Suppressor macrophage treated with lipopolysaccharide for 1 hour (primary cell): ENCODE measurements around the gene IGDCC3.
A peak's percentile ranks its signal among the peaks of the same experiment; 100 is the strongest.
"Not testable (repeated sequence)": the region's sequence is repeated elsewhere in the genome, so short reads cannot be mapped to it uniquely, and the experiment has no call there.

ENCODE experiments used
- DNase-seq, 3 donors: peaks; one replicate each; pipeline ENCODE4 v3.0.0-alpha.2; 2020 to 2022

IGDCC3 gene

DNA sequence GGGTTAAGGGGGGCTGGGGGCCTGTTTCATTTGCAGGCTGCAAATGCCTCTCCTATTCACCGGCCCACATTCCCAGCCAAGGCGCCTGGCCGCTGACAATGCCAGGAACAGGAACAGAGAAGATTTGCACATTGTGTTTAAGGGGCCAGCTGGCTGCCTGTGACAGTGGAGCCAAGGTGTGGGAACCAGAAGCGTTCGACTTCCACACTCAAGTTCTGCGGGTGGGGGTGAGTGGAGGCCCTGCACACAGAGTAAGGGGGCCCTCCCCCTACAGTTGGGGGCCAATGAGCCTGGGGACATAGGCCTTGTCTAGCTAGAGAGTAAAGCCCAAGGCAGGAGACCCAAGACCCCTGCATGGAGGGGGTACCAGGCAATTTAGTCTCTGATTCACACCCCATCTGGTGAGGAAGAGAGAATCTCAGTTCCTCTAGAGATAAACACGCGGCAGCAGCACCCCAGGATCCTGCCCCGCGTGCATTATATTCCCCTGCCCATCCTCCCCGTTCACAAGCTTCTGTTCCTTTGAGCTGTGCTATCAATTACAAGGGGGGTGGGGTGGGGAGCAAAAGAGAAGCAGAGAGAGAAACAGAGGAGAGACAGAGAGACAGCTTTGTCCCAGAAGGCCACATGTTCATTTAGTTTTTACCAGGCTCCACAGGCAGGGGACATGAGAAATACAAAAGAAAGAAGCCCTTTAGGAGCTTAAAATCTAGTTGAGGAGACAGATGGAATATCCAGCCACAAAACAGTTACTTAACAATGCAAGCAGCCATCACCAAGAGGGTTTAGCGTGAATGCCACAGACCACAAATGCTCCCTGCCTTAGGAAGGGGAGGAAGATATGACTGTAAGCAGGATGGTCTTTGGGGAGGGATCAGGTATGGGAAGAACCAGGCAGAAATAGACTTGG, 9.2 kb downstream of the IGDCC3 start:
- no peak for DNase-seq

DNA sequence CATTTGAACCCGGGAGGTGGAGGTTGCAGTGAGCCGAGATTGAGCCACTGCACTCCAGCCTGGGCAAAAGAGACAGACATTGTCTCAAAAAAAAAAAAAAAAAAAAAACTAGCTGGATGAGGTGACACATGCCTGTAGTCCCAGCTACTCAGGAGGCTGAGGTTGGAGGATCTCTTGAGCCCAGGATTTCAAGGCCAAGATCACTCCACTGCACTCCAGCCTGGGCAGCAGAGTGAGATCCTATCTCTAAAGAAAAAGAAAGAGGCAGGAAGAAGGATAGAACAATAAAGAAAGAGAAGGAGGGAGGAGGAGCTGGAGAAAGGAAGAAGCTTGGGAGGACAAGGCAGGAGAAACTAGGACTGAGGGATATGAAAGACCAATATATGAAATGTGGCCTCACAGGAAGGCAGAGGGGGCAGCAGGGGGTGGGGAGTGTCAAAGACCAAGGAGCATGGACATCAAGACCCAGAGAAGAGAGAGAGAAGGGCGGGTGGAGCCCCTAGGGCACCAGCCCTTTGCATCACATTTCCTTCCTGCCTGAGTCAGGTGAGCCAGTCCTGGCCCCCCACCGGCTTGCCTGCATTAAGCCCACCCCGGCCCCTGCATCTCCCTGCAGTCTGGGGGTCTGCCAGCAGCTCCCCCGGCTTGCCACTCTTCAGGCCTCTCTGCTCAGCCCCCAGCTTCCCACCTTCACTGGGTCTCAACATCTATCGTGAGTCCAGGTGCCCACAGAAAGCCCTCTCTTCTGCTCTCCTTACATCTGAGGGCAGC, 11.5 kb downstream of the IGDCC3 start:
- DNase-seq: no peak

DNA sequence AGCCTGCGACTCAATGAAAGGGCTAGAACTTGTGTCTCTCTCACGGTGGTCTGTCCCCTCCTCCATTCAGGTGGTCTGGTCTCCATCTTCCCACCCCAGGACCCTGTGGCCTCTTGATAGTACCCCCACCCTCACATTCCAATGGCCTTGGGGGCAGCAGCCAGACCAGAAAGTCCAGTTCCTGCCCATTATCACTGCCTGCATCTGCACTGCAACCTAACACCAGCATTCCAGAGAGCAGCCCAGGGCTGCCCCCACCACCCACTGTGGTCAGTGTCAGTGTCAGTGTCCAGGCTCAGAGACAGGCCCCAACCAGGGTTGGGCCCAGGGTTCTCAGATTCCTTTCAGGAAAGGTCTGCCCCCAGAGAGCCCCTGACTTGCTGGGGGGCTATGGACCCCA, 12.6 kb downstream of the IGDCC3 start:
- no peak for DNase-seq

DNA sequence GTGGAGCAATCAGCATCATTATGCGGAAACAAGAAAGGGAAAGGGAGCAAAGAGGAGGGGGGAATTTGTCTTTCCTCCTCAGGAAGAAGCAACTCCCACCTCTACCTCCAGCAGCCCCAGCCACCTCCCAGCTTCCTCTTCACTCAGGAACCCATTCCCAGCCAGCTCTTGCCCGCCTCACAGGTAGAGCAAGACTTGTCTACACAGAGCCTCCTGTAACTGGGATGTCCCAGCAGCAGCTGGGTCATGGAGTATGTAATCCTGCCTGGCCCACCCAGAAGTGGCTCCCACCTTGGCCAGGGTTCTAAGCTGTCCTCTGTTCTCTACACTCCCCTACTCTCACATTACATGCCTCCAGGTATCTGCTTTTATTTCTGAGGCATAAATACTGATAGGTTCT, 14.0 kb downstream of the IGDCC3 start:
- no peak for DNase-seq

DNA sequence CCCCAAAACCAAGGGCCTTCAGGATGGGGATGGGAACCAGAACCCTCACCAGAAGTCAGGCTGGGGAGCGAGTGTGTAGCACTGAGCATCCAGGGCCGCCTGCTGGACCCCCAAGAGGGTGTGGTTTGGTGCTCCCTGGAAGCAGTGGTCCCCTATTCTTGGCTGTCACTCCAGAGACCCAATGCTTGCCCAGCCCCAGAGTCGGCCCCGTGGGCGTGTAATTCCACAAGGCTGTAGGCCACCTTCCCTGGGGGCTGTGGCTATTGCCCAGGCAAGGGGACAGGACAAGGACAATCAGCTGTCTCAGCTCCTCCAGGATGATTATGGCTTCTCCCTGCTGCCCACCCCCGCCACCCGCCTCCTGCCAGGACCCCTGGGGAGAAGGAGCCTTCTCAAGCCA, 14.5 kb downstream of the IGDCC3 start:
- no peak for DNase-seq

DNA sequence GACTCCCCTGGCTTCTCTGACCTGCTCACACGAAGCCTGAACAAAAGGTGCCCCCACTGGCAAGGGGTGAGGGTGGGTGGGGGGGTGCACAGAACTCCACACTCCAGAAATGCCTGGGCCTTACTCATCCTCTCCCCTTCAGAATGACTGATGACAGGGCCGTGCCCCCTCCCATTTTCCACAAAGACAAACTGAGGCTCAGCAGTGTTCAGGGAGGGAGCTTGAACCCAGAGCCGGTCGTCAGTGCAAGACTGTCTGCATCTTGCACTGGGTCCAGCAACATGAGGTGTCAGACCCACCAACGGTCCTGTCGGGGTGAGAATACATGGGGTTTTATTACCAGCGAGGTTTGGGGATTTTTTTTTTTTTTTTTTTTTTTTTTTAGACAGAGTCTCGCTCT, 15.3 kb downstream of the IGDCC3 start:
- DNase-seq: no peak

DNA sequence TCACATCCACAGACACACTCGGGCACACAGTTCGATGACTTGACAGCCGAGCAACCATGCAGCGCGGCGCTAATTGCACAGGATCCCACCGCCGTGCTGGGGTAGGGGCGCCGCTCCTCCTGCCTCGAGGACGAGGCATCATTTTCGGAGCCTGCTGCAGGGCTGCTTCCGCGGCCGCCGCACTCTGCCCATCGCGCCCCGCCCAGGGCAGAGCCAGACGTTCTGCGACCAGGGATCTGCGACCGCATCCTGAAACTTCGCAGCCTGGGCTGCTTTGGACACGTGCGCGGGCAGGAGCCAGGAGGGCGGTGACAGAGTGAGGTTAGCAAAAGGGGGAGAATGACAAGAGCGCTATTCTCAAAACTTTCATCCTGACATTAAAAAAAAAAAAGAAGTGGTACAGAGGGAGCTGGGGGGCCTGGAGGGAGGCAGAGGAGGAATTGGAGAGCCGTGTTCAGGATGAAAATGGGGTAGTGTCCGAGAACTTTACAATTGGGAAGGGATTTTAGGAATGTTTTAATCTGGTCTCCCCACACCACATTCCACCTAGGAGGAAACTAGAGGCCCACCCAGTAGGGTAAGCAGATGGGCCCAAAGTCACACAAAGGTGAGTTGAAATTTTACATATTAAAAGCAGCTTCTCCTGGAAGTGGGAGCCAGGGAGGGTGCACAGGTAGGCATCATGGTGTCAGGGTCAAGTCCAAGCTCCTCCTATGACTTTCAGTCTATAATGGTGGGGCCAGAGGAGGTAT, 15.9 kb downstream of the IGDCC3 start:
- DNase-seq: no peak

DNA sequence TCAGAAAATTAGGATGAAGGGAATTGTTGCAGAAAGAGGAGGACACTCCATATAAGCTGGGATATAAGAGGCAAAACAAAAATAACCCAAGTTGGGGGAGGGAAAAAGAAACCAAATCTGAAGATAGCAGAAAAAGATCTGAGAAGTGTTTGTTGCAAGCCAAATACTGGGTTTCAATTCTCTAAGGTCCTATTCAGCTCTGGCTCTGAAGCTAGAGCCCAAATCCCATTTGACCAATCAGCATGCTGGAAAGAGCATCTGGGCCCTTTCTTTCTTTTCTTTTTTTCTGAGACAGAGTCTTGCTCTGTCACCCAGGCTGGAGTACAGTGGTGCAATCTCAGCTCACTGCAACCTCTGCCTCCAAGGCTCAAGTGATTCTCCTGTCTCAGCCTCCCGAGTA, 17.3 kb downstream of the IGDCC3 start:
- DNase-seq: no peak

DNA sequence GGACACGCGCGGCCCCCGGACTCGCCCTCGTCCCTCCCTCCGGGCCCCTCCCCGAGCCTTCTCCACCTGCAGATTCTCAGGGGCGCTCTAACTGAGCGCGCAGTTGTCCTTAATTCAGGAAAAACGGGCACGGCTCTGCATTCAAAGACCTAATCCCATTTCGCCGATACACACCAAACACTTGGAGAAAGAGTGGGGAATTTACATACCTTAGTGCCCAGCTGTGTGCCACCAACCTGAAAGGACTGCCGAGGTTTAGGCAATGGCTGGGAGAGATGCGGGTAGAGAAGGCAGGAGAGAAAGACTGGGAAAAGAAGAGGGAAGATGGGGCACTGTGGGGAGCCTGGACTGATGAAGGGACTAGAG, 21.8 kb downstream of the IGDCC3 start:
- no peak for DNase-seq

DNA sequence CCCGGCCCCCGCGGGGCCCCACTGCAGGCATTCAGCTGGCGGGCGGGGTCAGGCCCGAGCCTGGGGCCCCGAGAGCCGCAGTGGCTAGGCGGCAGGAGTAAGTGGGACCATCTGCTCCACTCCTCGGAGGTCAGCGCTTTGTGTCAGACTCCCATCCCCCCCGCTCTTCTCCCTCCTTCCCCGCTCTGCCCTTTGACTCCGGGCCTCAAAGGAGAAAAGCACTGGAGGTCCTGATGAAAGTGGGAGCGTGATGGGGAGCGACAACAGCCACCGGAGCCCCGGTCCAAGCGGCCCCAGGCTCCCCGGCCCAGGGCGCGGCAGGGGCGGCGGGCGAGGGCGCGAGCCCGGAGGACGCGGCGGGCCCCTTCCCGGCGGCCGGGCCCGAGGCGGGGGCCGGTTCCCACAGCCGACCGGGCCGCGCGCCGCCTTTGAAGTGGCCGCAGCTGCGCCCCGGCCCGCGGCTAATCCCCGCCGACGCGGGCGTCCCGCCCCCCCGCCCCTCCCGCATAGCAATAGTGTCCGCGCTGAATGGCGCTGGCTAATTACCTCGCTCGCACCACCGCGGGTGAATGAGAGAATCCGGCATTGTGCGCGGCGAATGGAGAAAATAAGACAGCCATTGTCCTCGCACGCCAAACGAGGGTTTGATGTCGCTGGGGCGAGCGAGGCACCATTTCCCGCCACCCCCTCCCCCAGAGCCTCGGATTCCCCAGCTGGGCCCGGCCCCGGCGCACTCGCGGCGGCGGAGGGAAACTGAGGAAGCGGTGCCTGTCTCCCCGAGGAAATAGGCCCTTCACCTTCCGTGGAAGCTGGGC, 22.4 kb downstream of the IGDCC3 start:
- DNase-seq: peak in 1 of 3 donors; percentile 25

DNA sequence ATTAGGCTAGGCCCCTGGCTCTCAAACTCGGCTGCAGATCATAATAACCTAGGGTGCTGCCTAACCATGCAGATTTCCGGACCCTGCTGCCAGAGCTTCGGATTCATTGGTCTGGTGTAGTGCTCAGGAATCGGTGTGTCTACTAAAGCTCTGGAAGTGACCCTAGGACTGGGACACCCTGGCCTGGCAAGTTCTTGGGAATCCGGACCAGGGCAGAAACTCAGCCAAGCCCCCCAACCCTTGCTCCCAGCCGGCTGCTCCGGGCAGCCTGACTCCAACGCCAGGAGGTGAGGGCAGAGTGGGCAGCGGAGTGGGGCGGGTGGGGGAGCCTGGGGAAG, 23.0 kb downstream of the IGDCC3 start:
- DNase-seq: no peak

DNA sequence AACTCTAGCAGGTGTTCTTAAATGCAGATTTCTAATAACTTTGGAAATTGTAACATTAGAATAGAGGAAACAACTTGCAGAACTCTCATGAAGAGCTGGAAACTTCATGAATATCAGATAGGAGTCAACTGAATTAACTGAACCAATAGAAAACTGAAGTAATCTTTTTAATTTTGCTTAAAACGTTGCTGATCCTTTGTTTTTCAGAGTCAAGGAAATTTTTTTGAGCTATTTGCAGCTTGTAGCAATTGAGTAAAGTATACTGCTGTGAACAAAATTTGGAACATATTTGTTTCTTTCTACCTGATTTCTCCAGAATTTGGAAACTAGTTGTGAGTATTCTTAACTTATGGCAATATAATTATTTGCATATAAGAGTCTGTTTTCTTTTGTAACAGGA, 25.8 kb downstream of the IGDCC3 start:
- DNase-seq: not testable (repeated sequence)

DNA sequence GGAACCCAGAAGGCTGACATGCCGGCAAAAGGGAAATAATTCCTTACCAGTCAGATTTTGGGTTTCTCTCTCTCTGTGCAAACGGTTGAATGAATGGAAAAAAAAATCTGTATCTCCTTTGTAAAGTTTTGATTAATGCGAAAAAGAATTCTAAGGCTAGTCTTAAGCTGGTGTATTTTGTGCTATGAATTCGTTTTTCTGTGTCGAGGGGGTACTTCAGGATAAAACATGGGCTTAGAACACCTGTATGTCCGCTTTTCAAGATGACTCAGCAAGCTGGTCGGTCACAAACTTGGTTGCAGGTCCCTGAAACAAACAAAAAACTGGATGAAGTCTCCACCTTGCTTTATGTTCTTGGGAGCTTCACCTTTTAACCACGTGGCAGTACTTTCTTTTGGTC, 28.5 kb downstream of the IGDCC3 start:
- no peak for DNase-seq

DNA sequence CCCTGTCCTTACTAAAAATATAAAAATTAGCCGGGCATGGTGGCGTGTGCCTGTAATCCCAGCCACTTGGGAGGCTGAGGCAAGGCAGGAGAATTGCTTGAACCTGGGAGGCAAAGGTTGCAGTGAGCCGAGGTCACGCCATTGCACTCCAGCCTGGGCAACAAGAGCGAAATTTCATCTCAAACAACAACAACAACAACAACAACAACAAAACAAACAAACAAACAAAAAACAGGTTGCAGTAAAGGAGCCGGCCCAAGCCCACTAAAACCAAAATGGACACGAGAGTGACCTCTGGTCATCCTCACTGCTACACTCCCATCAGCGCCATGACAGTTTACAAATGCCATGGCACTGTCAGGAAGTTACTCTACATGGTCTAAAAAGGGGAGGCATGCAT, 30.0 kb downstream of the IGDCC3 start:
- DNase-seq: not testable (repeated sequence)

DNA sequence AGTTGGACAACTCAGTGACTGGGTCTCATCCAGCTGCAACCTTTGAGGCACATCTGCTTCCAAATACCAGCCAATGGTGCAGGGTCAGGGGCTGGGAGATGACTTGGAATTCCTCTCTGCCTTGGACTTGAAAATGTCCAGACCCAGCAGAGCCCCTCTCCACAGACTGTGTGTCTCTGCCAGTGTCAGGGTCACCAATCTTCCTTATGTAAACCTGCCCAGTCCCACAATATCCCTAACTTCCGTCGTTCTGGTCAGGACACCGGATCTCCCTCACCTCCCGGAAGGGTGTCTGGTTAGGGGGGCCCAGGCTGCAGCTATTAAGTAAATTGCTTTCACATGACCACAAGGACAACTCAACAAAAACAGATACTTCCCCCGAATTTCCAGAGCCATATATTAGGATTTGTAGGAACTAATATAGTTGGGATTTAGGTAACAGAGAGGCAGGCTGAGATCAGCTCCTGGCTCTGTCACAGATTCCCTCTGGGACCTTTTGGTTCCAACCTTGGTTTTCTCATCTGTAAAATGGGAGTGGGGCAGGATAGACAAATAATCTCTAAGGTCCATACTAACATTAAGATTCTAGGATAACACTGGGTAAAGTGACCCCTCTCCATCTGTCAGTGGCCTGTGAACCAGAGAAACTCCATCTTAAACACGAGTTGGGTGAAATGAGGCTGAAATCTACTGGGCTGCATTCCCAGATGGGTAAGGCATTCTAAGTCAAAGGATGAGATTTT, 30.8 kb downstream of the IGDCC3 start:
- no peak for DNase-seq

DNA sequence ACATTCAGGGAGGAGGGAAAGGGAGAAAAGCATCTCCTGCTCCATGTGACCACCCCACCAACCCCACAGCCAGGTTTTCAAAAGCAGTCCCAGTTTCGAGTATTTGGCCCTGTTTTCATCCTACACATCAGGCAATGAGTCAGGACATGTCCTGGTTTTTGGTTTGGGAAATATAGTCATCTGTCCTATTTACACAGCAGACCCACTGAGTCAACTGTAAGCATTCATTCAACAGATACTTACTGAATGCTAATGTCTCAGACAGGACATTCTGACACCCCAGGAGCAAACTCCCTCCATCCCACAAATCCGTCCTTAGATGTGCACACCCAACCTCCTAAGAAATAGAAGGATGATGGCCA, 32.9 kb downstream of the IGDCC3 start:
- no peak for DNase-seq

DNA sequence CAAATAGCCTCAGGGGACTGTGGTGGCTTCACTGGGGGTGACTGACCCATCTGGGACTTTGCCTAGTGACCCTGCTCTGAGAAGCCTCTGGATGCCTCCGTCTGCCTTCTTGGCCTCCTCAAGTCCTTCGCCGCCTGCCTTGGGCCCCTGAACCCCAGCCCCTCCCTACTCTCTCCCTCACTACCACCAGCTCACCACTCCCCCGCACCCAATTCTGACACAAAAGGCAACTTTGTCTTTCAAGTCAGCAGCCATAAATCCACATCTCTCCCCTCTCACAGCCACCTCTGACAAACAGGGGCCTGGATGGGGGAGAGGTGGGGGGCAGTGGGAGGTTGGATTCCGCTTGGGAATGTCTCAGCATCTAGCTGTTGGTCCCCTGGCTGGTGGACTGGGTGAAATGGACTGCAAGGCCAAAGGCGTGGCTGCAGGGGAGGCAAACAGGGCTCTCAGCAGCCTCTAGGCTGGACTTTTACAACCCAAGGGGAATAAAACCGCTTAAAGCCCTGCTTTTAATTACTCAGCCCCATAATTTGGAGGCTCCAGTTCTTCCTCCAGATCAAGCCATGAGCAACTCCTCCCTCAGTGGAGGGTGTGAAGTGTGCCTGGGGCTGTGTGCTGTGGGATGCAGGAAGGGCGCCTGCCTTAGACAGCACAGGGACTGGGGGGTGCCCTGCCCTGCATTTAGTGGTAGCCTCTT, 33.4 kb downstream of the IGDCC3 start:
- no peak for DNase-seq

DNA sequence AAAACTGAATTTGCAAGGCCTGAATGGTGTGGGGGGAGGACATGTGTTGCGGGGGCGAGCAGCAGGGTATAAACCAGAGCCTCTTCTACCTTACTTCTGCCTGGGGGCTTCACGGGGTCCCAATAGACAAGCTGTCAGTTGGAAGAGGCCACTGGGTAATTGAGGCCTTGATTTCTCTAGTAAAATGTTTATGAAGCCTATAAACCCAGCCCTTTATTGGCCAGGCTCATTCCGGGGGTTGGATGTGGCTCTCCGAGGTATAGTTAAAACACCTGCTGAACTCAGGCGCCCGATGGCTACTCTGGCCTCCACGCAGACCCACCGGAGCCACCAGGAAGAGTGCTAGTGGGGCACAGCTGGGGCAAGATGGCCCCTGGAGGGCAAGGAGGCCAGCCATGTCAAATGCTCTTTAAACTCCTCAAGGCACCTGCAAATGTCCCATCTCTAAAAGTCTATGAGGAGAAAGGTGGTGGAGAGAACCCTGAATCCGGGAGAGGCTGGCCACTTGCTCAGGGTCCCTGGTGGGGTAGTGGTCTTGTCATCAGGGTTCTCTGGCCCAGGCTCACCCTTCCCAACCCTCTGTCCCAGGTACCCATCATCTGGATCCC, 34.3 kb downstream of the IGDCC3 start:
- no peak for DNase-seq

DNA sequence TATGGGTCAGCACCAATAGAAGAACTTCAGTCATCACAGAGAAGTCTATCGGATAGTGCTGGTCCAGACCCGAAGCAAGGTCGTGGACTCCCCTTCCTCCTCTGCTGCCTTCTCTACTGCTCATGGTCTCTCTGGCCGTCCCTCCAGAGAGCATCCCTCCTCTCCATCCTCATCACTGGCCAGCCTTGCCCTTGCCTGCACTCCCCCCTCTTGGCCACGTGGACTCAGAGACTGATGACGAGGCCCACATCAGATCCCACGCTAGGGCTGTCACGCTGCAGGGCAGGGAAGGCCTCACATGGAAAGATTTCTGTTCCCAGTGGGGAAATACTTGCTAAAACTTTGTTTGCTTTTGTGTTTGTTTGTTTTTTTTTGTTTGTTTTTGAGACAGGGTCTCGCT, 35.3 kb downstream of the IGDCC3 start:
- no peak for DNase-seq

DNA sequence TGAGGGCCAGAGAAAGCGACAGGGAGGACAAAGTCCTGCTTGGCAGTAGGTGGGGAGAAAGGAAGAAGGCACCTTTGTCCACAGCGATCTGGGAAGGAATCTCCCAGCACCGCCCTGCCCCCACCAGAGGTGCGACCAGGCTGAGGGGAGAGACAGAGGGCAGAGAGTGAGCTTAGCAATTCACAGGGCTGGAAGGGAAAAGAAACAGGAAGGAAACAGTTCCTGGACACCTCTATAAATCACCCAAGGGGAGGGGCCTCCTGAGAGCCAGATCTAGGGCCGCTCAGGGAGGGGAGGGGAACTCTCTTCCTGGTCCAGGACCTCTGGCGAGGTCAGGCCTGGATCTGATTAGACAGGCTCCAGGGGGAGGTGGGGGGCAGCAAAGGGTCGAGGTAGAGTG, 37.9 kb downstream of the IGDCC3 start:
- DNase-seq: no peak

DNA sequence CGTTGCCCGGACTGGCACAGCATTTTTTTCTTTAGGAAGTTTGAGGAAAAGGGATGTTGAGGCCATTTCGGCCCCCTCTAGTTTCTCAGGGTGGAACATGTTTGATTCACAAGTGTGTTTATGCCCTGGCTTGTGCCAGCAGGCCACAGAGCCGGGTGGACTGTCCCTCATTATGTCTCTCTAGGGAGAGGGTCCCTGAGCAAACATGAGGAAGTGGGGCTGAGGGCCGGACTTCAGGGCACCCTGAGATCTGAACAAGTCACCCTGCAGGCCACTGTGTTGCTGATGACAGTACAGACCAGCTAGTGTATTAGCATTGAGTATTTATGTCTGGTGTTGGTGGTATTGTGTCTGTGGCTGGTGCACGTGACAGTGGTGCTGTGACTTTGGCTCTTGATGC, 38.4 kb downstream of the IGDCC3 start:
- no peak for DNase-seq
